Uterus (tissue), 4 donors: ENCODE results near the gene PPARA. TPM values are rescaled to one million over a fixed set of nuclear protein-coding genes. Genes with fewer than 3 reads are reported as not detected.

Experiments
- DNase-seq, 2 donors: peaks; one replicate each; pipeline ENCODE4 v3.0.0-alpha.2; 2019 to 2020
- H3K27ac ChIP-seq, 2 donors: fragments of 200-600 bp; sonication (generic); 1 replicate in 1 of 2; 2 replicates in 1 of 2; pipeline ENCODE4 v1.5.1; 2016 to 2018
- H3K27me3 ChIP-seq, 2 donors: fragments of 200-600 bp; sonication (generic); one replicate each; pipeline ENCODE4 v1.5.1; 2018 to 2019; ENCODE audit warnings: control low read depth in 1 of 2
- H3K36me3 ChIP-seq, 2 donors: fragments of 200-600 bp; sonication (generic); one replicate each; pipeline ENCODE4 v1.5.1; 2019; ENCODE audit warnings: control low read depth in 1 of 2
- H3K4me1 ChIP-seq, 2 donors: fragments of 200-600 bp; sonication (generic); one replicate each; pipeline ENCODE4 v1.5.1; 2018 to 2019; ENCODE audit warnings: control low read depth in 1 of 2
- H3K4me3 ChIP-seq, 2 donors: fragments of 200-600 bp; sonication (generic); 1 replicate in 1 of 2; 2 replicates in 1 of 2; pipeline ENCODE4 v1.5.1; 2018 to 2019; ENCODE audit warnings: mild to moderate bottlenecking in 1 of 2
- H3K9me3 ChIP-seq, 2 donors: fragments of 200-600 bp; sonication (generic); one replicate each; pipeline ENCODE4 v1.5.1; 2019; ENCODE audit warnings: control low read depth in 1 of 2
- CTCF ChIP-seq, 4 experiments: fragments of 200-600 bp in 2 of 4; fragments of 450-650 bp in 2 of 4; sonication (generic) in 2 of 4; IDR thresholded peaks; one replicate each; pipeline ENCODE4 v1.5.1; 2016 to 2019; ENCODE audit warnings: antibody characterized with exemption in 4 of 4, mild to moderate bottlenecking in 2 of 4, moderate library complexity in 1 of 4
- POLR2A ChIP-seq, 2 donors: fragments of 450-650 bp; IDR thresholded peaks; one replicate each; pipeline ENCODE4 v1.6.1; 2016; ENCODE audit warnings: antibody characterized with exemption in 2 of 2, mild to moderate bottlenecking in 1 of 2, moderate library complexity in 1 of 2
- intact Hi-C: fragments of 100-400 bp; cut with DNase I; formaldehyde crosslinking; loops from one replicate; pipeline ENCODE4 v1.15.1; 2023; ENCODE audit warnings: low total_unique reads
- total RNA-seq, 4 donors: library from RNA; depleted of rRNA in 3 of 4; stranded (reverse); fragments of >200 nt in 3 of 4; gene quantifications; one replicate each; pipeline versions ENCODE4 v1.1.0 to v1.2.4, GENCODE V29; 2014 to 2023
- donor health status: DM: yes; HTN: yes; CAD: no.

Gene PPARA
- total RNA-seq, 4 donors from 2014 or later: 1.8 to 24.8 (median 14.0) TPM

DNA sequence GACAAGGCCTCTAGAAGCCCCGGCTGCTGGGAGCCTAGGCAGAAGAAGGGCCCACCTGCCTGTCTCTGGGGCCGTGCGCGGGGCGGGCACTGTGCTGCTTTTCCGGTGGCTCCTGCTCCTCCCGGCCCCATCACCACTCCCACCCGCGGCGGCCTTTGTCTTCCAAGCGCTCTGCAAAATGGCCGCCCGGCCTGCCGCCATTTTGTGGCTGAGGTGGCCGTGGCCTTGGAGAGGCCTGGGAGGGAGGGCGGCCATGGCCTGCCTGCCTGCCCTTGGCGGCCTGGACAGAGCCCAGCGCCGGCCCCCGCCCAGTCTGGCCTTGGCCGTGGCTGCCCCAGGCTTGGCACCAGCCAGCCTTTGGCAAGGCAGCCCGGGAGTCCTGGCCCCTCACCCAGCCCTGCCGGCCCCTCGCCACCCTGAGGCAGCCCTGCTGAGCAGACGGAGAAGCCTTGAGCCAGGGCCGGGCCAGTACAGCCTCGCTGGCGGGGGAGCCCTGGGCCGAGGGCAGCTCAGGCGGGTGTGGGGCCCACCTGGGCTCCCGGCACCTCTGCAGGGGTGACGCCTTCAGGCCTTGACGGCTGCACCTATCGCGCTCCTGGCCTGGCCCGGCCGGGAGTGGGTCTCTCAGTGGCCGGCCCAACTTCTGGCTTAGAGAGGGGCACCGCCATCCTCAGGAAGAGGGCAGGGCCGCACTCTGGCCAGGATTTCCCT is 46.0 kb upstream of the PPARA start:
- no peak overlapping the region for H3K4me3 ChIP-seq
- H3K9me3 ChIP-seq: no peaks in the 10 kb centered on the region
- DNase-seq: peak in 1 of 2 donors; percentile 72
- TF ChIP-seq POLR2A (IDR thresholded peaks at IDR 0.05) (no peak), CTCF (IDR thresholded peaks at IDR 0.05) (no peak)
- no peaks in the 10 kb centered on the region for H3K27me3 ChIP-seq
- peaks cover 36 to 75% of the 10 kb centered on the region in 2 donors for H3K4me1 ChIP-seq
- H3K36me3 ChIP-seq: no peaks in the 10 kb centered on the region
- H3K27ac ChIP-seq: peak overlapping the region; percentile 87 to 100
- intact Hi-C loops: no loop called here

DNA sequence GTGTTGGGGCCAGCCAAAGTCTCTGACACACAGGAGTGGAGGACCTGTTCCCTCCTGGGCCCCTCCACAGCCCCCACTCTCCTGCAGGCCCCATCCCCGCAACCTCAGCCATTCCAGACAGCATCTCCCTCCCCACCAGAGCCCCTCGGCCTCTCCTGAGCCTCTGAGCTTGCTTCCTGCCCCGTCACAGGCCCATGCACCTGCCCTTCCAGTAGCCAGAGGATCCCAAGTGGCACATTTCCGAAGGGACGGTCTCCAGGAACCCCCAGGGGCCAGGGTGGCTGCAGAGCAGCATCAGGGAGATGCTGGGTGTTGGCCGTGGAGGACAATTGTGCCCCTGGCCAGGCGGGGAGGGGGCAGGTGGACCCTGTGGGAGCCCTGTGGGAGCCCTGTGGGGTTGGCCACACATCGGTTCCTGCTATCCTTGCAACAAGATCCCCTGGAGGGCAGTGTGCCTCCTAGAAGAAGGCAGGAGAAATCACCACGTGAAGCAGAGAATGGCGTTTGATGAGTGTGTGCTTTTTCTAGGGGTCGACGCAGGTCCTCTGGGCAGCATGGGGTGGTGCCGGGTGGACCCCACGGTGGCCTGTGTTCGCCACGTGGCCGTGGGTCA is 45.3 kb upstream of the PPARA start:
- H3K9me3 ChIP-seq: no peaks in the 10 kb centered on the region
- H3K4me1 ChIP-seq: peaks cover 42 to 81% of the 10 kb centered on the region in 2 donors
- DNase-seq: peak in 1 of 2 donors; percentile 39
- intact Hi-C loops: no loop called here
- no peaks in the 10 kb centered on the region for H3K36me3 ChIP-seq
- H3K4me3 ChIP-seq: no peak overlapping the region
- TF ChIP-seq CTCF (IDR thresholded peaks at IDR 0.05) (no peak), POLR2A (IDR thresholded peaks at IDR 0.05) (no peak)
- peak overlapping the region; percentile 87 to 100 for H3K27ac ChIP-seq
- H3K27me3 ChIP-seq: no peaks in the 10 kb centered on the region

- Histone ChIP-seq H3K27ac (peak overlapping the region; percentile 87 to 100), H3K4me1 (peaks cover 49 to 88% of the 10 kb centered on the region in 2 donors), H3K36me3 (no peaks in the 10 kb centered on the region), H3K4me3 (no peak overlapping the region), H3K27me3 (no peaks in the 10 kb centered on the region), H3K9me3 (no peaks in the 10 kb centered on the region)
- intact Hi-C loops: no loop called here
- no peak for TF ChIP-seq CTCF (IDR thresholded peaks at IDR 0.05)
- DNase-seq: peak in 1 of 2 donors; percentile 64
Observed at GRCh38 chr22:46105494-46106278, 44.6 kb upstream of the PPARA start.

DNA sequence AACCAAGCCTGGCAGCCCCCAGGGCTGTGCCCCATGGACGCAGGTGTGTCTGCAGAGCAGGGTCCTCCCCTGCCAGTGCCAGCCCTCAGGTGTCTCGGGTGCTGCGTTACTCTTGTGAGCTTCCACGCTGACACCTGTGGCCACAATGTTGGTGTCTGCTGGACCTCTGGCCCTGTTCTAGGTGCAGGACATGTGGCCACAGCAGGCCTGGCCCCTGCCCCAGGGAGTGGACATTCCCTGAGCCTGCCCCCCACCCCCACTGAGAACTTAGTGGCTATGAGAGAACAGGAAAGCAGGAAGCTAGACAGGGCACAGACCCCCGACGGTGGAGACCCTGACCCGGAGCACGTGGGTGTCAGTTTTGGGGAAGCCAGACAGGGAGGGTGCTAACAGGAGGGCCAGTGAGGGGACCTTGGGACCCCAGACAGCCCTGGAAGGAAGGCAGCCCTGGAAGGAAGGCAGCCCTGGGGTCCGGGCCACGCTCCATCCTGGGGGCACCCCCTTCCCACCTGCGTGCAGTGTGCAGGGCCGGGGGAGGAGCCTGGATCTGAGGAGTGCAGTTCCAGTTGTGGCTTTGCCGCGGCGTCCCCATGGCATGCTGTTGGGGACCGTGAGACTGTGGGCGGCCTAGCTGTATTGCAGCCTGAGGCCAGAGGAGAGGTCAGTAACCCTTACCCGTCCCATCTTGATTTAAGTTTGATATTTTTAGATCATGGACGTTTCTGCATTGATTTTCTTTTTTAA is 43.9 kb upstream of the PPARA start:
- Histone ChIP-seq H3K9me3 (no peaks in the 10 kb centered on the region), H3K27me3 (no peaks in the 10 kb centered on the region), H3K4me1 (peaks cover 49 to 93% of the 10 kb centered on the region in 2 donors), H3K4me3 (no peak overlapping the region), H3K27ac (peak overlapping the region; percentile 87 to 100), H3K36me3 (no peaks in the 10 kb centered on the region)
- intact Hi-C loops: no loop called here
- TF ChIP-seq POLR2A (IDR thresholded peaks at IDR 0.05): no peak
- TF ChIP-seq CTCF (IDR thresholded peaks at IDR 0.05): no peak
- peak in 1 of 2 donors; percentile 42 for DNase-seq
